Activated CD8-positive, alpha-beta memory T cell treated with anti-CD3 and anti-CD28 coated beads, Interleukin-2, amount 50 U/mL, for 24 hours (primary cell): Measurements from ENCODE around the gene HTT.

Source experiments
- DNase-seq: peaks from one replicate; pipeline ENCODE4 v3.0.0-alpha.2; 2020; ENCODE audit errors: extremely low read depth

Gene HTT

GRCh38 chr4:3218824-3219760, 144.6 kb downstream of the HTT start:
- no peak for DNase-seq

- no peak for DNase-seq
Observed at GRCh38 chr4:3219761-3220475, 145.4 kb downstream of the HTT start.

GRCh38 chr4:3220476-3221183, 146.1 kb downstream of the HTT start:
- no peak for DNase-seq

- DNase-seq, result no peak
Observed at GRCh38 chr4:3221184-3221494, 146.7 kb downstream of the HTT start.

GRCh38 chr4:3221996-3222395, 147.5 kb downstream of the HTT start:
- no peak for DNase-seq

GRCh38 chr4:3223346-3223745, 148.9 kb downstream of the HTT start:
- no peak for DNase-seq

GRCh38 chr4:3223956-3224748, 149.7 kb downstream of the HTT start:
- no peak for DNase-seq

- no peak for DNase-seq
Observed at GRCh38 chr4:3225071-3225850, 150.8 kb downstream of the HTT start.

- DNase-seq, result no peak
Observed at GRCh38 chr4:3225936-3226335, 151.5 kb downstream of the HTT start.

- DNase-seq, result no peak
Observed at GRCh38 chr4:3226467-3226866, 152.0 kb downstream of the HTT start.

- DNase-seq, result no peak
Observed at GRCh38 chr4:3226944-3227343, 152.5 kb downstream of the HTT start.

- DNase-seq, result no peak
Observed at GRCh38 chr4:3227878-3228675, 153.6 kb downstream of the HTT start.

- no peak for DNase-seq
Observed at GRCh38 chr4:3228881-3229280, 154.4 kb downstream of the HTT start.

- DNase-seq, result no peak
Observed at GRCh38 chr4:3229328-3229727, 154.8 kb downstream of the HTT start.

GRCh38 chr4:3229964-3230363, 155.5 kb downstream of the HTT start:
- no peak for DNase-seq

- no peak for DNase-seq
Observed at GRCh38 chr4:3231471-3231870, 157.0 kb downstream of the HTT start.

- DNase-seq, result no peak
Observed at GRCh38 chr4:3232001-3232400, 157.5 kb downstream of the HTT start.

- DNase-seq, result no peak
Observed at GRCh38 chr4:3232871-3233271, 158.4 kb downstream of the HTT start.

GRCh38 chr4:3233391-3234071, 159.1 kb downstream of the HTT start:
- DNase-seq, result no peak
